ENCODE results near the gene LEKR1. TPM values are rescaled to one million over a fixed set of nuclear protein-coding genes. Genes with fewer than 3 reads are reported as not detected.

LEKR1 gene
- polyA plus RNA-seq, 1 experiment: 0.12 TPM

GRCh38 chr3:157093096-157093495 is 266.9 kb downstream of the LEKR1 start:
- ChIA-PET CTCF (interaction anchor here (0.7 to 2.2 kb wide), 5 partner anchors 43 to 419 kb away, joined by 3 to 7 read pairs (median 3); partner anchors contain the start of gene TIPARP), POLR2A (no interaction called here)
- no peak for DNase-seq (ENCODE audit: low read depth)
- Histone ChIP-seq H3K4me3 (ENCODE audit: low read depth, low read length) (no peak overlapping the region), H3K27me3 (ENCODE audit: control insufficient read depth, insufficient read depth, low read length) (no peaks in the 10 kb centered on the region), H3K36me3 (ENCODE audit: control insufficient read depth, insufficient read depth, low read length) (no peaks in the 10 kb centered on the region)
- TF ChIP-seq, protein P1, sequence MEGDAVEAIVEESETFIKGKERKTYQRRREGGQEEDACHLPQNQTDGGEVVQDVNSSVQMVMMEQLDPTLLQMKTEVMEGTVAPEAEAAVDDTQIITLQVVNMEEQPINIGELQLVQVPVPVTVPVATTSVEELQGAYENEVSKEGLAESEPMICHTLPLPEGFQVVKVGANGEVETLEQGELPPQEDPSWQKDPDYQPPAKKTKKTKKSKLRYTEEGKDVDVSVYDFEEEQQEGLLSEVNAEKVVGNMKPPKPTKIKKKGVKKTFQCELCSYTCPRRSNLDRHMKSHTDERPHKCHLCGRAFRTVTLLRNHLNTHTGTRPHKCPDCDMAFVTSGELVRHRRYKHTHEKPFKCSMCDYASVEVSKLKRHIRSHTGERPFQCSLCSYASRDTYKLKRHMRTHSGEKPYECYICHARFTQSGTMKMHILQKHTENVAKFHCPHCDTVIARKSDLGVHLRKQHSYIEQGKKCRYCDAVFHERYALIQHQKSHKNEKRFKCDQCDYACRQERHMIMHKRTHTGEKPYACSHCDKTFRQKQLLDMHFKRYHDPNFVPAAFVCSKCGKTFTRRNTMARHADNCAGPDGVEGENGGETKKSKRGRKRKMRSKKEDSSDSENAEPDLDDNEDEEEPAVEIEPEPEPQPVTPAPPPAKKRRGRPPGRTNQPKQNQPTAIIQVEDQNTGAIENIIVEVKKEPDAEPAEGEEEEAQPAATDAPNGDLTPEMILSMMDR (IDR thresholded peaks at IDR 0.05; ENCODE audit: insufficient read depth, low read depth, low read length): no peak

GRCh38 chr3:157094301-157094700 is 268.1 kb downstream of the LEKR1 start:
- POLR2A ChIA-PET: no interaction called here
- CTCF ChIA-PET: interaction anchor here (0.9 to 1.9 kb wide), 4 partner anchors 8 to 43 kb away, joined by 3 to 9 read pairs (median 5); no protein-coding TSS in a partner anchor
- TF ChIP-seq, protein P1 (IDR thresholded peaks at IDR 0.05; ENCODE audit: insufficient read depth, low read depth, low read length): no peak

DNA sequence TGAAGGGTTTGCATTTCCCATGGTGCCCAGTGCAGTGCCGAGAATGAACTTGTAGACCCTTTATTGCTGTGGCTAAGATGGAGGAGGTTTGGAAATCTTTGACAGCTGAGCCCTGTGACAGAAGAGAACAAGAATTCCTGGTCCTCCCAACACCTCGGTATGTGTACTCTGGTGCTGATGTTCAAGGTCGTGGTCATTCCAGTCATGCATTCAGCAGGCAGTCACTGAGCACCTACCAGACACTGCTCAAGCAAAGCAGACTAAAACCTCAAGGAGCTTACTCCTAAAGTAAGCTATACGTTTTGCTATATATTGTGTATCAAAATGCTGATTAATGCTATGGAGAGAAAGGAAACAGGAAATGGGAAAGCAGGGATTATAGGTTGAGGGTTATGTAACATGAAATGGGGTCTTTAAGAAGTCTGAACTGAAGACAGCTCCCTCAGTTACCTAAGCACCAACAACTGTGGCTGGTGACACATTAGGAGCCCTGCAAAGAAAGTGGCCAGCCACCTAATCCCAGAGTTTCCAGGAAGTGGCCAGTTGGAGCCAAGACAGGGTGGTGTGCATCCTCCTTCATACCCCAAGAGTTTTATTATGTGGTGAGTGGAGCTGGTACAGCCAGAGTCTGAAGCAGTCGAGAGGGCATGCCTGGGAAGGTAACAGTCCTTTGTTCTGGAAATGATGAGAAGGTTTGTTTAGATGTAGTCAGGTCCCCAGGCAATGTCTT is 268.8 kb downstream of the LEKR1 start:
- H3K4me3 ChIP-seq (ENCODE audit: low read depth, low read length): no peak overlapping the region
- no peaks in the 10 kb centered on the region for H3K36me3 ChIP-seq (ENCODE audit: control insufficient read depth, insufficient read depth, low read length)
- POLR2A ChIA-PET: no interaction called here
- CTCF ChIA-PET: interaction anchor here (0.9 to 1.9 kb wide), 6 partner anchors 9 to 413 kb away, joined by 3 to 9 read pairs (median 4); no protein-coding TSS in a partner anchor
- TF ChIP-seq, protein P1 (IDR thresholded peaks at IDR 0.05; ENCODE audit: insufficient read depth, low read depth, low read length): no peak
- H3K27me3 ChIP-seq (ENCODE audit: control insufficient read depth, insufficient read depth, low read length): no peaks in the 10 kb centered on the region
- DNase-seq (ENCODE audit: low read depth): no peak

More at GRCh38 chr3:157094301-157094700, 268.1 kb downstream of the LEKR1 start:
- Histone ChIP-seq H3K36me3 (ENCODE audit: control insufficient read depth, insufficient read depth, low read length) (no peaks in the 10 kb centered on the region), H3K4me3 (ENCODE audit: low read depth, low read length) (no peak overlapping the region), H3K27me3 (ENCODE audit: control insufficient read depth, insufficient read depth, low read length) (no peaks in the 10 kb centered on the region)
- no peak for DNase-seq (ENCODE audit: low read depth)

Small RNA genes within 50 kb of the gene (small RNA-seq; reads per million reads assigned to genes)
- gene KLF3P2 (ENCODE audit: insufficient read length, low read depth, low replicate concordance): not detected

Other genes starting within 250 kb of the LEKR1 start
- 23.0 and 30.9 TPM in 2 replicates for gene TIPARP, start 151.8 kb upstream of the LEKR1 start, polyA plus RNA-seq (2011; rRNA removed)